WTC11 (cell line): ENCODE data around the gene LRRC23. TPM values are rescaled to one million over a fixed set of nuclear protein-coding genes. Genes with fewer than 3 reads are reported as not detected.

ENCODE experiments used
- ATF1 ChIP-seq: sonication (generic); formaldehyde crosslinking; IDR thresholded peaks from 2 replicates; pipeline ENCODE4 v1.8.1; 2023; ENCODE audit warnings: mild to moderate bottlenecking, moderate library complexity, missing genetic modification reagents
- ATF2 ChIP-seq: sonication (generic); formaldehyde crosslinking; IDR thresholded peaks from 2 replicates; pipeline ENCODE4 v1.8.1; 2022; ENCODE audit warnings: low read depth, missing genetic modification reagents, borderline replicate concordance
- ELF4 ChIP-seq: sonication (generic); formaldehyde crosslinking; IDR thresholded peaks from 2 replicates; pipeline ENCODE4 v1.8.1; 2022; ENCODE audit warnings: low read depth, mild to moderate bottlenecking, moderate library complexity, missing genetic modification reagents
- EMX1 ChIP-seq: fragments of 250-450 bp; sonication (Bioruptor Pico); IDR thresholded peaks from 2 replicates; pipeline ENCODE4 v1.8.0; 2021; ENCODE audit warnings: mild to moderate bottlenecking
- FOXP1 ChIP-seq: sonication (generic); formaldehyde crosslinking; IDR thresholded peaks from 2 replicates; pipeline ENCODE4 v1.8.0; 2022; ENCODE audit warnings: missing genetic modification reagents, mild to moderate bottlenecking, moderate library complexity, borderline replicate concordance
- GABPB1 ChIP-seq: sonication (generic); formaldehyde crosslinking; IDR thresholded peaks from 2 replicates; pipeline ENCODE4 v1.8.1; 2023; ENCODE audit warnings: mild to moderate bottlenecking, missing genetic modification reagents
- GRHL2 ChIP-seq: fragments of 250-450 bp; sonication (Bioruptor Pico); IDR thresholded peaks from 2 replicates; pipeline ENCODE4 v1.8.0; 2022; ENCODE audit warnings: mild to moderate bottlenecking, moderate library complexity; ENCODE audit not compliant: insufficient replicate concordance, severe bottlenecking
- HMGA2 ChIP-seq: fragments of 250-450 bp; sonication (Bioruptor Pico); IDR thresholded peaks from 2 replicates; pipeline ENCODE4 v1.4.0; 2021; ENCODE audit warnings: mild to moderate bottlenecking, moderate library complexity
- IRF1 ChIP-seq: sonication (generic); formaldehyde crosslinking; IDR thresholded peaks from 2 replicates; pipeline ENCODE4 v1.8.0; 2023; ENCODE audit warnings: missing genetic modification reagents
- IRF2 ChIP-seq: sonication (generic); formaldehyde crosslinking; IDR thresholded peaks from 2 replicates; pipeline ENCODE4 v1.8.0; 2022; ENCODE audit warnings: low read depth, missing genetic modification reagents, borderline replicate concordance
- JAZF1 ChIP-seq: fragments of 250-450 bp; sonication (Bioruptor Pico); IDR thresholded peaks from 2 replicates; pipeline ENCODE4 v1.9.0; 2021; ENCODE audit warnings: moderate library complexity, mild to moderate bottlenecking, inconsistent platforms
- JUN ChIP-seq: sonication (generic); formaldehyde crosslinking; IDR thresholded peaks from 2 replicates; pipeline ENCODE4 v1.8.0; 2023; ENCODE audit warnings: mild to moderate bottlenecking, missing genetic modification reagents
- MAX ChIP-seq: sonication (generic); formaldehyde crosslinking; IDR thresholded peaks from 2 replicates; pipeline ENCODE4 v1.8.0; 2022; ENCODE audit warnings: mild to moderate bottlenecking, missing genetic modification reagents
- MXD4 ChIP-seq: fragments of 250-450 bp; sonication (Bioruptor Pico); IDR thresholded peaks from 2 replicates; pipeline ENCODE4 v1.8.0; 2021; ENCODE audit warnings: mild to moderate bottlenecking, moderate library complexity, borderline replicate concordance
- NR2C2 ChIP-seq: sonication (generic); formaldehyde crosslinking; IDR thresholded peaks from 2 replicates; pipeline ENCODE4 v1.8.0; 2022; ENCODE audit warnings: mild to moderate bottlenecking, missing genetic modification reagents
- OVOL2 ChIP-seq: fragments of 250-450 bp; sonication (Bioruptor Pico); IDR thresholded peaks from 2 replicates; pipeline ENCODE4 v1.9.0; 2021; ENCODE audit warnings: mild to moderate bottlenecking, borderline replicate concordance
- RELA ChIP-seq: sonication (generic); formaldehyde crosslinking; IDR thresholded peaks from 2 replicates; pipeline ENCODE4 v1.8.1; 2022; ENCODE audit warnings: missing genetic modification reagents, mild to moderate bottlenecking, borderline replicate concordance
- RORB ChIP-seq: fragments of 250-450 bp; sonication (Bioruptor Pico); IDR thresholded peaks from 2 replicates; pipeline ENCODE4 v1.9.0; 2021; ENCODE audit warnings: mild to moderate bottlenecking
- SP1 ChIP-seq: sonication (generic); formaldehyde crosslinking; conservative IDR thresholded peaks from 2 replicates; pipeline ENCODE4 v1.8.1; 2022; ENCODE audit warnings: missing genetic modification reagents
- TCF7 ChIP-seq: sonication (generic); formaldehyde crosslinking; IDR thresholded peaks from 2 replicates; pipeline ENCODE4 v1.8.0; 2022; ENCODE audit warnings: mild to moderate bottlenecking, low read depth, missing genetic modification reagents, moderate library complexity
- TP53 ChIP-seq: sonication (generic); formaldehyde crosslinking; IDR thresholded peaks from 2 replicates; pipeline ENCODE4 v1.8.1; 2023; ENCODE audit warnings: mild to moderate bottlenecking, missing genetic modification reagents
- USF2 ChIP-seq: sonication (generic); formaldehyde crosslinking; IDR thresholded peaks from 2 replicates; pipeline ENCODE4 v1.8.1; 2023; ENCODE audit warnings: mild to moderate bottlenecking, missing genetic modification reagents, moderate library complexity
- ZNF121 ChIP-seq: sonication (generic); formaldehyde crosslinking; IDR thresholded peaks from 2 replicates; pipeline ENCODE4 v1.8.0; 2023; ENCODE audit warnings: missing genetic modification reagents
- ZNF138 ChIP-seq: sonication (generic); formaldehyde crosslinking; conservative IDR thresholded peaks from 2 replicates; pipeline ENCODE4 v1.8.1; 2022; ENCODE audit warnings: mild to moderate bottlenecking, moderate library complexity, missing genetic modification reagents
- ZNF219 ChIP-seq: sonication (generic); formaldehyde crosslinking; IDR thresholded peaks from 2 replicates; pipeline ENCODE4 v1.8.0; 2023; ENCODE audit warnings: missing genetic modification reagents, mild to moderate bottlenecking, borderline replicate concordance
- ZNF281 ChIP-seq: sonication (generic); formaldehyde crosslinking; IDR thresholded peaks from 2 replicates; pipeline ENCODE4 v1.8.0; 2023; ENCODE audit warnings: mild to moderate bottlenecking, missing genetic modification reagents
- ZNF317 ChIP-seq: sonication (generic); formaldehyde crosslinking; IDR thresholded peaks from 2 replicates; pipeline ENCODE4 v1.8.1; 2023; ENCODE audit warnings: low read depth, mild to moderate bottlenecking, moderate library complexity, missing genetic modification reagents, borderline replicate concordance
- ZNF416 ChIP-seq: fragments of 250-450 bp; sonication (Bioruptor Pico); IDR thresholded peaks from 2 replicates; pipeline ENCODE4 v1.9.0; 2021; ENCODE audit warnings: mild to moderate bottlenecking, inconsistent platforms
- ZNF423 ChIP-seq: fragments of 250-450 bp; sonication (Bioruptor Pico); IDR thresholded peaks from 2 replicates; pipeline ENCODE4 v2.1.2; 2022; ENCODE audit warnings: mild to moderate bottlenecking, moderate library complexity
- ZNF425 ChIP-seq: fragments of 250-450 bp; sonication (Bioruptor Pico); conservative IDR thresholded peaks from 2 replicates; pipeline ENCODE4 v1.9.0; 2021; ENCODE audit warnings: mild to moderate bottlenecking
- total RNA-seq: library from RNA; stranded (reverse); gene quantifications from 3 replicates; pipeline ENCODE4 v1.2.3, GENCODE V29; 2021
- TF ChIP-seq, protein P1 (sequence below): fragments of 250-450 bp; sonication (Bioruptor Pico); IDR thresholded peaks from 2 replicates; pipeline ENCODE4 v1.8.0; 2021; ENCODE audit warnings: mild to moderate bottlenecking

LRRC23 gene
- total RNA-seq, 1 experiment from 2014 or later = 3.1 TPM

DNA sequence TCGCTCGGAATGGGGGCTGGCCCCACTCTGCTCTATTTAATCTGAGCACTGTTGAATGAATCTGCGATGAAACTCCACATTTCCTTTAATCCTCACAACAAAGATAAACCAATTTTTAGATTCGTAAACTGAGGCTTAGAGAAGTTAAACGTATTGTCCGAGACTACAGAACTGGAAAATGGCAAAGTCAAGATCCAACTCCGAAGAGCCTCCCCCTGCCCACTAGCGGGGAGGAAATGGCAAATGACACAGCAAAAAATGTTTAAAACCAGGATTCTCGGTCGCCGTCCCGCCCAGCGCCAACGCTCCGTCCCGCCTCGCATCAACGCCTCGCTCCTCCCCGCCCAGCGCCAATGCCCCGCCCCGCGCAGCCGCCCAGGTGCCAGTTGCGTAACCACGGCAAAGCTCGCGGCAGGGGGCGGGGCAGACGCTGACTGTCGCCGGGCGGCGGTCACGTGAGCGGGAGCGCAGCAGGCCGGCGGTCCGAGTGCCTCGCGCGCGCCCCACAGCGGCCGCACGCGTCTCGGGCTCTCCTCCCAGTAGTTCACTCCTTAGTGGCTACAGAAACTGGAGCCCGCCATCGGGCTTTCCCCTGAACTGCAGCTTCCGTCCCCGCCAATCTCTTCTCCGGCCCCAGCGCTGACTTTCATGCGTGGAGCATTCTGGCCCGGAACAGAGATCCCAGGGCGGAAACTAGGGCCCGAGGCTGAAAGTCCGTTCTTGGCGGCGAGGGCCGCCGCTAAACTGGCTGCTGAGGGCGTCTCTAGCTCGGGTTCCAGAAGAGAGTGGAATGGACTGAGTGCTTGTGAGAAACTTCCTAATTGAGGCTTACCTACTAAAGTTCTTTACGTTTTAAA, 13.6 kb upstream of the LRRC23 start (continued):
- no peak for TF ChIP-seq JAZF1 (CRISPR knock-in tag)
- TF ChIP-seq MXD4 (CRISPR knock-in tag) = no peak
- TF ChIP-seq ELF4 = 0 out of 2 replicates have a peak, but pooled peaks have one; percentile 42
- no peak for TF ChIP-seq RORB (CRISPR knock-in tag)
- no peak for TF ChIP-seq ATF1 (CRISPR knock-in tag)
- TF ChIP-seq SP1 (CRISPR knock-in tag) = peak; percentile 97
- TF ChIP-seq ATF2 (CRISPR knock-in tag) = no peak
- no peak for TF ChIP-seq ZNF219 (CRISPR knock-in tag)
- no peak for TF ChIP-seq IRF1 (CRISPR knock-in tag)
- TF ChIP-seq ZNF423 (CRISPR knock-in tag) = no peak
- TF ChIP-seq GRHL2 (CRISPR knock-in tag) = no peak
- TF ChIP-seq IRF2 (CRISPR knock-in tag) = no peak
- TF ChIP-seq TCF7 (CRISPR knock-in tag) = no peak
- TF ChIP-seq GABPB1 (CRISPR knock-in tag) = peak; percentile 56; the same call in 1 of the 2 replicates
- peak; percentile 72; the same call in 1 of the 2 replicates for TF ChIP-seq FOXP1
- no peak for TF ChIP-seq ZNF425 (CRISPR knock-in tag)
- TF ChIP-seq, protein P1, sequence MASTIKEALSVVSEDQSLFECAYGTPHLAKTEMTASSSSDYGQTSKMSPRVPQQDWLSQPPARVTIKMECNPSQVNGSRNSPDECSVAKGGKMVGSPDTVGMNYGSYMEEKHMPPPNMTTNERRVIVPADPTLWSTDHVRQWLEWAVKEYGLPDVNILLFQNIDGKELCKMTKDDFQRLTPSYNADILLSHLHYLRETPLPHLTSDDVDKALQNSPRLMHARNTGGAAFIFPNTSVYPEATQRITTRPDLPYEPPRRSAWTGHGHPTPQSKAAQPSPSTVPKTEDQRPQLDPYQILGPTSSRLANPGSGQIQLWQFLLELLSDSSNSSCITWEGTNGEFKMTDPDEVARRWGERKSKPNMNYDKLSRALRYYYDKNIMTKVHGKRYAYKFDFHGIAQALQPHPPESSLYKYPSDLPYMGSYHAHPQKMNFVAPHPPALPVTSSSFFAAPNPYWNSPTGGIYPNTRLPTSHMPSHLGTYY = no peak
- no peak for TF ChIP-seq ZNF317 (CRISPR knock-in tag)
- 0 out of 2 replicates have a peak, but pooled peaks have one; percentile 42 for TF ChIP-seq ZNF138
- TF ChIP-seq NR2C2 (CRISPR knock-in tag) = no peak
- no peak for TF ChIP-seq HMGA2
- no peak for TF ChIP-seq ZNF121 (CRISPR knock-in tag)
- no peak for TF ChIP-seq ZNF281 (CRISPR knock-in tag)
- no peak for TF ChIP-seq JUN (CRISPR knock-in tag)
- TF ChIP-seq ZNF416 (CRISPR knock-in tag) = 0 out of 2 replicates have a peak, but pooled peaks have one; percentile 56
- TF ChIP-seq OVOL2 (CRISPR knock-in tag) = no peak
- TF ChIP-seq TP53 = no peak
- TF ChIP-seq RELA = no peak
- peak; percentile 99 for TF ChIP-seq USF2 (CRISPR knock-in tag)
- 0 out of 2 replicates have a peak, but pooled peaks have one; percentile 37 for TF ChIP-seq EMX1
- TF ChIP-seq MAX (CRISPR knock-in tag) = peak; percentile 79; the same call in 1 of the 2 replicates
